GM13976 (cell line): ENCODE data around the gene FSTL1.

Experiments
- DNase-seq: peaks from one replicate; pipeline ENCODE4 v3.0.0; 2012; ENCODE audit warnings: low spot score
- in situ Hi-C: fragments of 300-500 bp; cut with MboI; formaldehyde crosslinking; loops from one replicate; pipeline ENCODE4 v1.12.0; 2022; ENCODE audit warnings: low sequenced_read_pairs, mixed read lengths, inconsistent platforms; ENCODE audit not compliant: unreplicated experiment
- TF ChIP-seq, protein P1 (sequence below): IDR thresholded peaks from 2 replicates; pipeline ENCODE4 v1.5.1; 2012; ENCODE audit warnings: borderline replicate concordance, mild to moderate bottlenecking; ENCODE audit not compliant: insufficient read depth; ENCODE audit errors: extremely low read depth, missing control alignments, control extremely low read depth

The FSTL1 gene

DNA sequence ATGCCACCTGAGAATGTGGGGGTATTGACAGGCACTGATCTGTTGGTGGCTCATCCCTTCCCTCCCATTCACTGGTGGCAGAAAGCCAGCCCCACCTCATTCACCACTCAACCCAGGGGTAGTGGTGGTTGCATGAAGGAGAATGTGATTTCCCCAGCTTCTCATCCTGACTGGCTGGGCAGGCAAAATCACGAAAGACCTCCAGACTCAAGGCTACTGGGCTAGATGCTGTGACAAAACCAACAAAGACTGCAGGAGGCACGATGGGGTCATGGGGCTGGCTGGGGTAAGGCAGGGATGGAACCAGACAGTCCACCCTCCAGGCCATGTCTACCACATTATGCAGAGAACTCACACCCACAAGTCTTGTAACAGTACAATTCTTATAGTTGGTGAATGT lies 33.9 kb downstream of the FSTL1 start:
- in situ Hi-C loops = loop anchor here (10.0 kb wide), 1 partner anchor 172 kb away; no protein-coding TSS in a partner anchor
- no peak for DNase-seq
- TF ChIP-seq, protein P1, sequence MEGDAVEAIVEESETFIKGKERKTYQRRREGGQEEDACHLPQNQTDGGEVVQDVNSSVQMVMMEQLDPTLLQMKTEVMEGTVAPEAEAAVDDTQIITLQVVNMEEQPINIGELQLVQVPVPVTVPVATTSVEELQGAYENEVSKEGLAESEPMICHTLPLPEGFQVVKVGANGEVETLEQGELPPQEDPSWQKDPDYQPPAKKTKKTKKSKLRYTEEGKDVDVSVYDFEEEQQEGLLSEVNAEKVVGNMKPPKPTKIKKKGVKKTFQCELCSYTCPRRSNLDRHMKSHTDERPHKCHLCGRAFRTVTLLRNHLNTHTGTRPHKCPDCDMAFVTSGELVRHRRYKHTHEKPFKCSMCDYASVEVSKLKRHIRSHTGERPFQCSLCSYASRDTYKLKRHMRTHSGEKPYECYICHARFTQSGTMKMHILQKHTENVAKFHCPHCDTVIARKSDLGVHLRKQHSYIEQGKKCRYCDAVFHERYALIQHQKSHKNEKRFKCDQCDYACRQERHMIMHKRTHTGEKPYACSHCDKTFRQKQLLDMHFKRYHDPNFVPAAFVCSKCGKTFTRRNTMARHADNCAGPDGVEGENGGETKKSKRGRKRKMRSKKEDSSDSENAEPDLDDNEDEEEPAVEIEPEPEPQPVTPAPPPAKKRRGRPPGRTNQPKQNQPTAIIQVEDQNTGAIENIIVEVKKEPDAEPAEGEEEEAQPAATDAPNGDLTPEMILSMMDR = no peak

DNA sequence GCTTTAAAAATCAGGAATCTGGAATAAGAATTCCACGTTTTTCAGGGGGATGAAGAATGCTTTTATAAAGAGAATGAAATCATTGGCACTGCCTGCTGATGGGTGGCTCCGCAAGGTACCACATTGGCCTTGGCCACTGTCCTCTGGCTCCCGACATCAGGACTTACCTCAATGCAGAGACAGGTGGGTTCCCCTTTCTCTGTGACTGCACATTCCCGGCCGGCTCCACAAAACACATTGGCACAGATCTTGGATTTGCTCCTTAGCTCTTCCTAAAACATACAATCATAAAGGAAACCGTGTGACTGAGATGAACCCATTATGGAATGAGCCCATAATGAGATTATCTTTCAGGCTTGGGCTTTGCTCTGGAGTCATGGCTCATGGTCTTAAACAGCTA lies 35.0 kb downstream of the FSTL1 start:
- no peak for DNase-seq
- TF ChIP-seq, protein P1 = no peak
- in situ Hi-C loops = loop anchor here (10.0 kb wide), 1 partner anchor 171 kb away; no protein-coding TSS in a partner anchor

DNA sequence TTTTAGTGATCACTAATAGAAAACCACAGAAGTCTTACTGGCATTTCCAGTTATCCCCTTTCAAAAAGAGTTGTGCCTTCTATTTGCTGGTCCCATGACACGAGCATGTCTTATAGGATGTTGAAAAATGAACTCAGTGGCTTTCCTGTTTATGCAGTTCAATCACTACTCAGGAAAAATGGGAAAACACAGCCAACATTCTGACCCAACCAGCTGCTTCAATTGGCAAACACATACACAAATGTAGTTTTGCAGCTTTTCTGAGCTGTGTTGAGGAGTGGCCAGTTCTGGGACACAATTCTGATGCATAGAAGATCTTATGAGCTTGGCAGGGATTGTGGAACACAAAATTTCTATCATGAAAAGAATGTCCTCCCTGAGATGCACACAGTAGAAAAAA lies 40.3 kb downstream of the FSTL1 start:
- in situ Hi-C loops = loop anchor here (10.0 kb wide), 1 partner anchor 166 kb away; no protein-coding TSS in a partner anchor
- TF ChIP-seq, protein P1 = no peak
- DNase-seq = no peak

DNA sequence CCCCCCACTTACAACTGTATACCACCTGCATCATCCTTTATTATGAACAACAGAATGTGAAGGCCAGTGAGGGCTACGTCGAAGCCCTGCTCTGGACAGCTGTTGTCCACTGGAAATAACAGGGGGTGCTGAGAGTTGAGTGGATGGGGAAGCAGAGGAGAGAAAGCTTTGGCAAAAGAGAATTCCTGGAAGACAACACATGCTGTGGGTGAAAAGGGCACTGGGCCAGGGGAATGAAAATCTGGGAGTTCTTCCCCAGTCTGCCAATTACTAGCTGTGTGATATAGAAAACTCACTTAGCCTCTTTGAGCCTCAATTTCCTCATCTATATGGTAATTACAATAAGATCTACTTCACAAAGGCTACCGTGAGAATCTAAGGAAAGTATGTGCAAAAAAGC lies 40.7 kb downstream of the FSTL1 start:
- TF ChIP-seq, protein P1 = no peak
- no peak for DNase-seq
- in situ Hi-C loops = loop anchor here (10.0 kb wide), 1 partner anchor 165 kb away; no protein-coding TSS in a partner anchor

DNA sequence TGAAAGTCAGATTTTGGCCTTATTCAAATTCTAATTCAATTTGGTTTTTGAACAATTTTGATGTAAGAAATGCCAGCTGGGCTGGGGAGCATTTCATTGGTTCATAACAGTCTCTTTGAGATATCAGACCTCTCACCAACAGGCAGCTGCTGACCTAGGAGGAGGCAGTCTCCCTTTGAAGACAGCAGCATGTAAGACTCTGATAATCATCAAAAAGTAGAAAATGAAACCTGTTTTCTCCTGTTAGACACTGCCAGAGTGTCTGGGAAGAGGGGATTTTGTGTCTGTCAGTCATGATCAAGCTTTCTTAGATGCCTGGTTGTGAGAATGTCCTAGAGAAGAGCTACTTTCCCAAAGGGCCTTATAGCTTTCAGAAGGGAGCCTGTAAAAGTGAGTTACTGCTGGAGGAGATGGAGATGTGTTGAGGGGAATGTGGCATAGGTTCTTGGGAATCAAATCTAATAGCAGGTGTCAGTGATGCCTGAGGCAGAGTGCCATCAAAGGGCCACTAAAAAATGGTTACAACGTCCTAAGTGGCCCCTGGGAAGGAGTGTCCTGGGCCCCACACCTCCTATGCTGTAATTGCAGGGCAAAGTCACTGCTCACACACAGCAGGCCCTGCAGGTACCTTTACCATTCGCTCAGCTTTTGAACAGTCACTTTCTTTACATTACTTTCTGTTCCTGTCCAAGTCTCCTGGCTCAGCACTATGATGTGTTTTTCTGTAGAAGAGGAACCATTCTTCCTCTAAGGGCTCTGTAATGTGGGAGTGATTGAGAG lies 43.1 kb downstream of the FSTL1 start:
- in situ Hi-C loops = no loop called here
- DNase-seq = no peak
- TF ChIP-seq, protein P1 = no peak

DNA sequence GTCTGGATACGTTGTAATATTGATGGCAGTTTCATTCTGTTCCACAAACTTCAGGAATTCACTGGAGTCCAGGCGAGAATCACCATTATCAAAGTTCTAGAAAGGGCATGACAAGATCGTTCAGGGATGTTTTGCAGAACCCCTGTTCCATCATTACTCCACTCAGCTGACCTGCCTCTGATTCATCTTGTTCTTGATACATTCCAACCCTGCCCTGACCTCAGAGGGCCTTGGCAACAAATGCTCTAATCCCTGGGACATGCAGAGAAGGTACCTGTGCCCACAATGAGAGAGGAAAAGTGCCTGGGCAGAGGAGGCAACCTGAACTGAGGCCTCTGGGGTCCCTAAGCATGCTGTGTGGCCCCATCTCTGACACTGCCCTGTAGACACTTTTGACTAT lies 45.9 kb downstream of the FSTL1 start:
- no peak for DNase-seq
- TF ChIP-seq, protein P1 = no peak
- in situ Hi-C loops = no loop called here
